C4-2B (cell line): ENCODE measurements around the gene SFT2D1.

ENCODE experiments used
- ZFX ChIP-seq: fragments of 450-650 bp; IDR thresholded peaks from 2 replicates; pipeline ENCODE4 v1.6.1; 2017
- TF ChIP-seq, protein P1 (sequence below): fragments of 450-650 bp; conservative IDR thresholded peaks from 2 replicates; pipeline ENCODE4 v1.5.1; 2017; ENCODE audit warnings: mild to moderate bottlenecking

- TF ChIP-seq, protein P1, sequence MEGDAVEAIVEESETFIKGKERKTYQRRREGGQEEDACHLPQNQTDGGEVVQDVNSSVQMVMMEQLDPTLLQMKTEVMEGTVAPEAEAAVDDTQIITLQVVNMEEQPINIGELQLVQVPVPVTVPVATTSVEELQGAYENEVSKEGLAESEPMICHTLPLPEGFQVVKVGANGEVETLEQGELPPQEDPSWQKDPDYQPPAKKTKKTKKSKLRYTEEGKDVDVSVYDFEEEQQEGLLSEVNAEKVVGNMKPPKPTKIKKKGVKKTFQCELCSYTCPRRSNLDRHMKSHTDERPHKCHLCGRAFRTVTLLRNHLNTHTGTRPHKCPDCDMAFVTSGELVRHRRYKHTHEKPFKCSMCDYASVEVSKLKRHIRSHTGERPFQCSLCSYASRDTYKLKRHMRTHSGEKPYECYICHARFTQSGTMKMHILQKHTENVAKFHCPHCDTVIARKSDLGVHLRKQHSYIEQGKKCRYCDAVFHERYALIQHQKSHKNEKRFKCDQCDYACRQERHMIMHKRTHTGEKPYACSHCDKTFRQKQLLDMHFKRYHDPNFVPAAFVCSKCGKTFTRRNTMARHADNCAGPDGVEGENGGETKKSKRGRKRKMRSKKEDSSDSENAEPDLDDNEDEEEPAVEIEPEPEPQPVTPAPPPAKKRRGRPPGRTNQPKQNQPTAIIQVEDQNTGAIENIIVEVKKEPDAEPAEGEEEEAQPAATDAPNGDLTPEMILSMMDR: no peak
- no peak for TF ChIP-seq ZFX
These were observed 46.8 kb upstream of the SFT2D1 start for GRCh38 chr6:166389119-166389518.
